ENCODE results near the gene MAB21L4. TPM values are rescaled to one million over a fixed set of nuclear protein-coding genes. Genes with fewer than 3 reads are reported as not detected.

MAB21L4 gene
- total RNA-seq, 1 experiment from 2014 or later: 69.9 TPM

GRCh38 chr2:240875228-240876034, 20.5 kb downstream of the MAB21L4 start:
- H3K27me3 ChIP-seq (replicated peaks; ENCODE audit: control insufficient read depth, insufficient read depth, low read length): no peaks in the 10 kb centered on the region
- no peaks in the 10 kb centered on the region for H3K9me3 Mint-ChIP-seq (ENCODE audit: unreplicated experiment)
- H3K36me3 ChIP-seq (ENCODE audit: control insufficient read depth, insufficient read depth, low read length): no peaks in the 10 kb centered on the region
- H3K27ac Mint-ChIP-seq (ENCODE audit: unreplicated experiment): no peak overlapping the region
- POLR2A ChIA-PET: no interaction called here
- no TSS peak for BruUV-seq (replicated peaks)
- H3K4me1 ChIP-seq: peaks cover 19% of the 10 kb centered on the region
- DNase-seq: peak in 1 of 2 experiments; percentile 14
- H3K9me3 ChIP-seq: no peaks in the 10 kb centered on the region
- H3K36me3 Mint-ChIP-seq (ENCODE audit: insufficient read depth, unreplicated experiment): no peaks in the 10 kb centered on the region
- no peak overlapping the region for H3K4me3 ChIP-seq (ENCODE audit: low read depth, low read length)
- intact Hi-C loops (cut with micrococcal nuclease; ENCODE audit: unreplicated experiment): no loop called here
- CTCF ChIA-PET: no interaction called here
- no peaks in the 10 kb centered on the region for H3K27me3 Mint-ChIP-seq (ENCODE audit: insufficient read depth, unreplicated experiment)
- TF ChIP-seq, protein P1, sequence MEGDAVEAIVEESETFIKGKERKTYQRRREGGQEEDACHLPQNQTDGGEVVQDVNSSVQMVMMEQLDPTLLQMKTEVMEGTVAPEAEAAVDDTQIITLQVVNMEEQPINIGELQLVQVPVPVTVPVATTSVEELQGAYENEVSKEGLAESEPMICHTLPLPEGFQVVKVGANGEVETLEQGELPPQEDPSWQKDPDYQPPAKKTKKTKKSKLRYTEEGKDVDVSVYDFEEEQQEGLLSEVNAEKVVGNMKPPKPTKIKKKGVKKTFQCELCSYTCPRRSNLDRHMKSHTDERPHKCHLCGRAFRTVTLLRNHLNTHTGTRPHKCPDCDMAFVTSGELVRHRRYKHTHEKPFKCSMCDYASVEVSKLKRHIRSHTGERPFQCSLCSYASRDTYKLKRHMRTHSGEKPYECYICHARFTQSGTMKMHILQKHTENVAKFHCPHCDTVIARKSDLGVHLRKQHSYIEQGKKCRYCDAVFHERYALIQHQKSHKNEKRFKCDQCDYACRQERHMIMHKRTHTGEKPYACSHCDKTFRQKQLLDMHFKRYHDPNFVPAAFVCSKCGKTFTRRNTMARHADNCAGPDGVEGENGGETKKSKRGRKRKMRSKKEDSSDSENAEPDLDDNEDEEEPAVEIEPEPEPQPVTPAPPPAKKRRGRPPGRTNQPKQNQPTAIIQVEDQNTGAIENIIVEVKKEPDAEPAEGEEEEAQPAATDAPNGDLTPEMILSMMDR (IDR thresholded peaks at IDR 0.05; ENCODE audit: insufficient read depth in 1 of 2, low read depth in 1 of 2, low read length in 1 of 2, severe bottlenecking in 1 of 2, unreplicated experiment in 1 of 2): no peak
- H3K4me3 Mint-ChIP-seq (ENCODE audit: unreplicated experiment): no peak overlapping the region
- H3K4me1 Mint-ChIP-seq (ENCODE audit: low read depth, unreplicated experiment): no peaks in the 10 kb centered on the region

DNA sequence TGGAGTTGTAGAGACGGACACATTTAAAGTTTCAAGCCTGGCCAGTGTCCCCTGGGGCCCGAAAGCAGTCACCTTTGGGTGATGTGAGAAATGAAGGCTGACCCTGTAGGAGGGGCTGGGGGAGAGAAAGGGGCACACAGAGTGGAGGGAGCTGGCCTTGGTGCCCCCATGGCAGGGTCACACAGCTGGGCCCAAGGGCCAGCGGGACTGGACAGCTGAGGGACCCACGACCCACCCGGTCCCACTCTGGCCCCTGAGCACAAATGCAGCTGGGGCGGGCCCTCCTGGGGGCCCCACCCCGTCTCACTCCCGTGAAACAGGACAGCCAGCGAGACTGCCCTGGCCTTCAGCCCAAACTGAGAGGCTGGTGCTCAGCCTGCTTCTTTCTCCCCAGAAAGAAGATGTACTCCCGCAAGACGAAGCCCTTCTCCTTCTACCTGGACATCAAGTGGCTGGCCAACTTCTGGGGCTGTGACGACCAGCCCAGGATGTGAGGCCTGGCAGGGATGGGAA, 21.2 kb downstream of the MAB21L4 start:
- no peaks in the 10 kb centered on the region for H3K36me3 ChIP-seq (ENCODE audit: control insufficient read depth, insufficient read depth, low read length)
- POLR2A ChIA-PET: interaction anchor here (1.0 to 1.1 kb wide), 2 partner anchors 18 to 21 kb away, joined by 4 read pairs; partner anchors contain the start of gene MAB21L4
- H3K4me1 ChIP-seq: peaks cover 19% of the 10 kb centered on the region
- BruUV-seq (replicated peaks): no TSS peak
- no peak overlapping the region for H3K4me3 Mint-ChIP-seq (ENCODE audit: unreplicated experiment)
- no peaks in the 10 kb centered on the region for H3K4me1 Mint-ChIP-seq (ENCODE audit: low read depth, unreplicated experiment)
- intact Hi-C loops (cut with micrococcal nuclease; ENCODE audit: unreplicated experiment): loop anchor here (1.0 kb wide), 1 partner anchor 19 kb away; no protein-coding TSS in a partner anchor
- no peaks in the 10 kb centered on the region for H3K9me3 ChIP-seq
- TF ChIP-seq, protein P1 (IDR thresholded peaks at IDR 0.05; ENCODE audit: insufficient read depth in 1 of 2, low read depth in 1 of 2, low read length in 1 of 2, severe bottlenecking in 1 of 2, unreplicated experiment in 1 of 2): no peak
- DNase-seq: peak in 1 of 2 experiments; percentile 19
- no peak overlapping the region for H3K4me3 ChIP-seq (ENCODE audit: low read depth, low read length)
- peak overlapping the region; percentile 95 for H3K27ac Mint-ChIP-seq (ENCODE audit: unreplicated experiment)
- H3K27me3 Mint-ChIP-seq (ENCODE audit: insufficient read depth, unreplicated experiment): no peaks in the 10 kb centered on the region
- no peaks in the 10 kb centered on the region for H3K27me3 ChIP-seq (replicated peaks; ENCODE audit: control insufficient read depth, insufficient read depth, low read length)
- CTCF ChIA-PET: interaction anchor here (0.8 kb wide), 1 partner anchor 34 kb away, joined by 3 read pairs; no protein-coding TSS in a partner anchor
- no peaks in the 10 kb centered on the region for H3K9me3 Mint-ChIP-seq (ENCODE audit: unreplicated experiment)
- no peaks in the 10 kb centered on the region for H3K36me3 Mint-ChIP-seq (ENCODE audit: insufficient read depth, unreplicated experiment)

GRCh38 chr2:240873805-240874714, 21.9 kb downstream of the MAB21L4 start:
- Histone ChIP-seq H3K36me3 (ENCODE audit: control insufficient read depth, insufficient read depth, low read length) (no peaks in the 10 kb centered on the region), H3K27me3 (replicated peaks; ENCODE audit: control insufficient read depth, insufficient read depth, low read length) (no peaks in the 10 kb centered on the region), H3K4me3 (ENCODE audit: low read depth, low read length) (no peak overlapping the region), H3K9me3 (no peaks in the 10 kb centered on the region), H3K4me1 (peaks cover 19% of the 10 kb centered on the region)
- ChIA-PET POLR2A (interaction anchor here (1.0 to 1.1 kb wide), 2 partner anchors 17 to 22 kb away, joined by 4 read pairs; partner anchors contain the start of gene MAB21L4), CTCF (interaction anchor here (0.8 to 1.4 kb wide), 4 partner anchors 22 to 34 kb away, joined by 3 to 9 read pairs (median 4); partner anchors contain the start of gene MAB21L4)
- Mint-ChIP-seq H3K9me3 (ENCODE audit: unreplicated experiment) (no peaks in the 10 kb centered on the region), H3K4me3 (ENCODE audit: unreplicated experiment) (no peak overlapping the region), H3K27ac (ENCODE audit: unreplicated experiment) (peak overlapping the region; percentile 95), H3K27me3 (ENCODE audit: insufficient read depth, unreplicated experiment) (no peaks in the 10 kb centered on the region), H3K36me3 (ENCODE audit: insufficient read depth, unreplicated experiment) (no peaks in the 10 kb centered on the region), H3K4me1 (ENCODE audit: low read depth, unreplicated experiment) (no peaks in the 10 kb centered on the region)
- TF ChIP-seq, protein P1 (IDR thresholded peaks at IDR 0.05; ENCODE audit: insufficient read depth in 1 of 2, low read depth in 1 of 2, low read length in 1 of 2, severe bottlenecking in 1 of 2, unreplicated experiment in 1 of 2): peak in 1 of 2 experiments; percentile 22
- intact Hi-C loops (cut with micrococcal nuclease; ENCODE audit: unreplicated experiment): loop anchor here (1.0 kb wide), 1 partner anchor 19 kb away; no protein-coding TSS in a partner anchor
- DNase-seq: peak; percentile 82 to 89
- no TSS peak for BruUV-seq (replicated peaks)

Data from Caco-2 (cell line).